Activated CD4-positive, alpha-beta T cell treated with anti-CD3 and anti-CD28 coated beads, Interleukin-2, amount 10 ng/mL, durations not matched to agents 24 days and 14 days (primary cell): Measurements from ENCODE around the gene ITGA2B. TPM values are rescaled to one million over a fixed set of nuclear protein-coding genes. Genes with fewer than 3 reads are reported as not detected.
A peak's percentile ranks its signal among the peaks of the same experiment; 100 is the strongest.
"Not testable (repeated sequence)": the region's sequence is repeated elsewhere in the genome, so short reads cannot be mapped to it uniquely, and the experiment has no call there.

Source experiments
- DNase-seq: peaks from one replicate; pipeline ENCODE4 v3.0.0; 2022
- H3K27ac Mint-ChIP-seq: one replicate; pipeline ENCODE4 v1.8.0; 2022; ENCODE audit warnings: mild to moderate bottlenecking, mixed read lengths
- H3K27me3 Mint-ChIP-seq: one replicate; pipeline ENCODE4 v1.8.0; 2022; ENCODE audit warnings: mixed read lengths
- H3K36me3 Mint-ChIP-seq: one replicate; pipeline ENCODE4 v1.8.0; 2022; ENCODE audit warnings: low read depth, mild to moderate bottlenecking, mixed read lengths
- H3K4me1 Mint-ChIP-seq: one replicate; pipeline ENCODE4 v1.8.0; 2021; ENCODE audit warnings: mixed read lengths
- H3K4me3 Mint-ChIP-seq: one replicate; pipeline ENCODE4 v1.8.0; 2022; ENCODE audit warnings: mild to moderate bottlenecking, moderate library complexity, mixed read lengths
- H3K9me3 Mint-ChIP-seq: one replicate; pipeline ENCODE4 v1.8.0; 2021; ENCODE audit warnings: mixed read lengths
- intact Hi-C: fragments of 100-400 bp; cut with micrococcal nuclease; formaldehyde crosslinking; loops from one replicate; pipeline ENCODE4 v1.15.1; 2023
- total RNA-seq: library from RNA; stranded (reverse); gene quantifications from 2 replicates; pipeline ENCODE4 v1.2.3, GENCODE V29; 2022

ITGA2B gene
- total RNA-seq, 1 donor from 2014 or later = 0.65 TPM

DNA sequence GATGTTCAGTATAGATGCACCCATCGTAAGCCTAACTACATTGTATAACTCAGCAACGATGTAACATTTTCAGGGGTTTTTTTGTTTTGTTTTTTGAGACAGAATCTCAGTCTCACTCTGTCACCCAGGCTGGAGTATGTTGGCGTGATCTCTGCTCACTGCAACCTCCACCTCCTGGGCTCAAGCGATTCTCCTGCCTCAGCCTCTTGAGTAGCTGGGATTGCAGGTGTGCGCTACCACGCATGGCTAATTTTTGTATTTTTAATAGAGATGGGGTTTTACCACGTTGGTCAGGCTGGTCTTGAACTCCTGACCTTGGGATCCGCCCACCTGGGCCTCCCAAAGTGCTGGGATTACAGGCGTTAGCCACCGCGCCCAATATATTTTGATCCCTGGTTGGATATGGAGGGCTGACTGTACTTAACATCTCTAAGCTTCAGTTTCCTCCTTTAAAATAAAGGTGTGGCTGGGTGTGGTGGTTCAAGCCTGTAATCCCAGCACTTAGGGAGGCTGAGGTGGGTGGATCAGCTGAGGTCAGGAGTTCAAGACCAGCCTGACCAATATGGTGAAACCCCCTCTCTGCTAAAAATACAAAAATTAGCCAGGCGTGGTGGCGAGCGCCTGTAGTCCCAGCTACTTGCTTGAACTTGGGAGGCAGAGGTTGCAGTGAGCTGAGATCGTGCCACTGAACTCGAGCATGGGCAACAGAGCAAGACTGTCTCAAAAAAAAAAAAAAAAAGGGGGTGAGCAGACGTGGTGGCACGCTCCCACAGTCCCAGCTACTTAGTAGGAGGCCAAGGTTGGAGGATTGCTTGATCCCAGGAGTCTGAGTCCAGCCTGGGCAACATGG, 42.0 kb downstream of the ITGA2B start:
- H3K4me3 Mint-ChIP-seq, intact Hi-C loops, H3K27ac Mint-ChIP-seq, DNase-seq, H3K36me3 Mint-ChIP-seq, H3K9me3 Mint-ChIP-seq: not testable (repeated sequence)
- H3K4me1 Mint-ChIP-seq = peaks cover 19% of the 10 kb centered on the region
- peaks cover 11% of the 10 kb centered on the region for H3K27me3 Mint-ChIP-seq

DNA sequence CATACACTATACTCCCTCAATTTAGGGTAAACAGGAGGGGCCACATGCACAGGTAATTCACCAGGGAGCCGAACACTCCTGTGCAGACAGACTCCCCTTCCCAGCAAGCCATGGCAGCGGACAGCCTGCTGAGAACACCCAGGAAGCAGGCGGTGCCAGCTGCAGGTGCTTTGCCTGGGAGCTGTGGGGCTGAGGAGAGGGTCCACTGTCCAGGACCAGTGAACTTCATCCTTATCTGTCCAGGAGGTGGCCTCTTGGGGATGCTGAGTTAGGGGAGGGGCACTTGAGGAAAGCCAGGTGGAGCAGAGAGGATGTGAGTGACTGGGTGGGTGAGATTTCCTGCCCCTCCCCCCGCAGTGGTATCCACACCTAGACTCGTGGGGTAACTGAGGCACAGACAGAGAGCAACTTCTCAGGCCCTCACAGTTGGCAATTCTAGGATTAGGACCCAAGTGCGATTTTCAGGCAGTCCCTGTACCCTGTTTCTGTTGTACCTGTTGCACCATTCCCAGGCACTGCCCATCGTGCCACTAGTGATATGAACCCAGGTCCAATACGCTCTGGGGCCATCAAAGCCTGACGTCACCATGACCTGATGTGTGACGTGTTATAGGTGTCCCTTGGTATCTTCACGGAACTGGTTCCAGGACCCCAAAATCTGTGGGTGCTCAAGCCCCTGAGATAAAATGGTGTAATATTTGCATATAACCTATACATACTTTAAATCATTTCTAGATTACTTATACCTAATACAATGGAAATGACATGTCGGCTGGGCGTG, 43.2 kb downstream of the ITGA2B start:
- intact Hi-C loops = no loop called here

DNA sequence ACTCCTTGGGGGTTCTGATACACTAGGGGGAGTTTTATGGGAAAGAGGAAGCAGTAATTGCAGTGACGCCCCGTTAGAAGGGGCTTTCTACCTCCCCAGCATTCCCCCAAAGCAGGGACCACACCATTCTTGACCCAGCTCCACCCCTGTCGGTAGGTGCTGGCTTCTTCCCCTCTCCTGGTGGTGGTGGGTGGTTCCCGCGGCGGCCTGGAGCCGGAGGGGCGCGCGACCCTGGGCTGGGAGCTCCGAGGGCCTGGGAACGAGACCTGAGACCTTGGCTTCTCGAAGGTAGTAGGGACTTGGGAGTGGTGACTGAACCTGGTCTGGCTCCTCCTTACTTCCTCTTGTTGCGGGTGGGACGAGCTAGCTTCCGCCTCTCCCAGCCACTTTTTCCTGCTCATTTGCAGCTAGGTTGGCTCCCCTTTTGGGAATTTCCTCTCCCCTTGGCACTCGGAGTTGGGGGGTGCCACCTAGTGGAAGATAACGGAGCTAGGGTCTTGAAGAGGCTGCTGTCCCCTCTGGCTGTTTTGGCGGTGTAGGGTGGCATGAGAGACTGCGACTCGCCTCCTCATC, 43.9 kb downstream of the ITGA2B start:
- no peaks in the 10 kb centered on the region for H3K9me3 Mint-ChIP-seq
- DNase-seq = peak; percentile 81
- intact Hi-C loops = loop anchor here (1.0 to 2.0 kb wide), 2 partner anchors 15 to 145 kb away; no protein-coding TSS in a partner anchor

More for the DNA sequence above, 43.2 kb downstream of the ITGA2B start:
- Mint-ChIP-seq H3K27me3 (peaks cover 11% of the 10 kb centered on the region), H3K36me3 (no peaks in the 10 kb centered on the region), H3K9me3 (no peaks in the 10 kb centered on the region), H3K27ac (no peak overlapping the region), H3K4me1 (peaks cover 19% of the 10 kb centered on the region), H3K4me3 (peak overlapping the region; percentile 92)
- no peak for DNase-seq

DNA sequence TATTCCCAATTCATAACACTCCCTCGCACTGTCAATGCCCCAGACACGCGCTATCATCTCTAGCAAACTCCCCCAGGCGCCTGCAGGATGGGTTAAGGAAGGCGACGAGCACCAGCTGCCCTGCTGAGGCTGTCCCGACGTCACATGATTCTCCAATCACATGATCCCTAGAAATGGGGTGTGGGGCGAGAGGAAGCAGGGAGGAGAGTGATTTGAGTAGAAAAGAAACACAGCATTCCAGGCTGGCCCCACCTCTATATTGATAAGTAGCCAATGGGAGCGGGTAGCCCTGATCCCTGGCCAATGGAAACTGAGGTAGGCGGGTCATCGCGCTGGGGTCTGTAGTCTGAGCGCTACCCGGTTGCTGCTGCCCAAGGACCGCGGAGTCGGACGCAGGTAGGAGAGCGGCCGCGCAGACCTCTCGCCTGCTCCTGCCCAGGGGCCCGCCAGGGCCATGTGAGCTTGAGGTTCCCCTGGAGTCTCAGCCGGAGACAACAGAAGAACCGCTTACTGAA, 44.5 kb downstream of the ITGA2B start, which contains the start of gene GRN:
GRN (plus strand) TSS at position 364 of the 515 bp plus-strand sequence. CDS start 3,863 bp downstream, outside the sequence.
- Mint-ChIP-seq H3K27me3 (peaks cover 13% of the 10 kb centered on the region), H3K36me3 (no peaks in the 10 kb centered on the region), H3K9me3 (no peaks in the 10 kb centered on the region), H3K27ac (peak within 1 kb of the TSS; percentile 86), H3K4me3 (peak within 1 kb of the TSS; percentile 92), H3K4me1 (peaks cover 19% of the 10 kb centered on the region)
- peak; percentile 96 for DNase-seq
- intact Hi-C loops = loop anchor here (1.0 to 2.0 kb wide), 2 partner anchors 14 to 145 kb away; no protein-coding TSS in a partner anchor

More for the DNA sequence above, 43.9 kb downstream of the ITGA2B start:
- Mint-ChIP-seq H3K27me3 (peaks cover 13% of the 10 kb centered on the region), H3K4me3 (peak overlapping the region; percentile 92), H3K27ac (peak overlapping the region; percentile 86), H3K36me3 (no peaks in the 10 kb centered on the region), H3K4me1 (peaks cover 19% of the 10 kb centered on the region)

DNA sequence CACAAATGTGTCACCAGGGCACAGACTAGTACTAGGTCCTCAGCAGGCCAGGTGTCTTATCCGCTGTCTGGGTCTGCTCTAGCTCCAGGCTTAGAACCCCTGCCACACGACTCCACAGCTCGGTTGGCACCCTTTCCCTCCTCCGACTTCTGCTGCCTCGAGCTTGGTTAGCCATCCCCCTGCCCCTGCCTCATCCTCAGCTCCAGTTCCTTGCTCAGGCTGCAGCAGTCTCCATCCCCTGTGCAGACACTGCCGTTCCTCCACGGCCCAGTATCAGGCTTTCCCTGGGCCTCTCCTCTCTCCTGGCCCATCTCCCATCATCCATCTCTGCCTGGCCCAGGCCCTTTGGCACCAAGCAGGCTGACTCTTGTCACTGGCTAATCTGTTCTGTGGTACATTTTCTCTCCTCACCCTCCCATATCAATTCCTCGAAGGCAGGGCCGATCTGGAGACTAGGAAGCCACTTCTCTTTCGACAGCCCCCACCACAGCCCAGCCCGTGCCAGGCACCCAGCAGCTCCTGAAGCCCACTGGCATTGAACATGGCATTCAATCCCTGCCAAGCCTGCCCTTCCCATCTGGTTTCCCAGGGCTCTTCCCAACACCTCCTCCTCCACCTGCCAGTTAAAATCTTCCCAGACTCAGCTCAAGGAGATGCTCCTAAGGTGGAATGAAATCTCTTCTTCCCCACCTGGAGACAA, 45.8 kb downstream of the ITGA2B start:
- Mint-ChIP-seq H3K36me3 (no peaks in the 10 kb centered on the region), H3K9me3 (no peaks in the 10 kb centered on the region), H3K27me3 (peaks cover 13% of the 10 kb centered on the region), H3K4me3 (no peak overlapping the region), H3K27ac (no peak overlapping the region), H3K4me1 (peaks cover 18% of the 10 kb centered on the region)
- no peak for DNase-seq
- intact Hi-C loops = loop anchor here (2.0 kb wide), 1 partner anchor 13 kb away; no protein-coding TSS in a partner anchor

DNA sequence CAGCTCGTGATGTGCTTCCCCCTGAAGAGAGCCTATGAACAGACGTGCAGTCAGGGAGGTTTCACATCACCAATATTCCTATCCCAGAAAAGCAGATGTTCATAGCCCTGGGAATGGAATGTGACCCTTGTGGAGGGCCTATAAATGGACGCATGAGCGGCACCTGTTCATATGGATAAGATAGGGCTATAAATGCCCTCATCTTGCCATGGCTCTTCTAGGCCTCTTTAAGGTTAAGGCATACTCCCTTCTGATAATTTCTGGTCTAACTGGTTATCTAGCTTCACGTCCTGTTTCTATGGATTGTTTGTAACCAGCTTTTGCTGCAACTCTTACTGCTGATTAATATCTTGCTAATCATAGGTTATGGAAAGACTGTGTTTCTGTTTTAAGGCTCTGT, 48.9 kb downstream of the ITGA2B start:
- H3K36me3 Mint-ChIP-seq, H3K27ac Mint-ChIP-seq: not testable (repeated sequence)

DNA sequence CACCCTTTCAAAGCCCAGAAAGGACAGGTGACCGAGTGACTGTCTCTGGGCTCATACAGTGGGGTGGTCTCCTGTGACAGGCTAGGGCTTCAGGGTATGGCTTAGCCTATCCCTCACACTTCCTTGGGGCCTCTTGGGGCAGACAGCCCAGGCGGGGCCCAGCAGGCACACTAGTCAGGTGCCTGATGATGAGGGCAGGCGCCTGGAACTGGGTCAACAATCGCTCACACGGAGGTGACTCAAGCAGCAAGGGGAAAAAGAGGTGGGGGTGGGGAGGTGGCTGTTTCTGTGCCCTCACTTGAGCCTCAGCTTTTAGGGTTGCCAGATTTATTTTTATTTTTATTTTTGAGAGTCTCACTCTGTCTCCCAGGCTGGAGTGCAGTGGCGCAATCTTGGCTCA, 50.7 kb downstream of the ITGA2B start:
- no peaks in the 10 kb centered on the region for H3K4me1 Mint-ChIP-seq
- H3K4me3 Mint-ChIP-seq = no peak overlapping the region
- H3K9me3 Mint-ChIP-seq = no peaks in the 10 kb centered on the region
- intact Hi-C loops = no loop called here
- no peaks in the 10 kb centered on the region for H3K36me3 Mint-ChIP-seq
- H3K27ac Mint-ChIP-seq = no peak overlapping the region
- DNase-seq = no peak
- H3K27me3 Mint-ChIP-seq = peaks cover 14% of the 10 kb centered on the region

More for the DNA sequence above, 48.9 kb downstream of the ITGA2B start:
- DNase-seq, H3K9me3 Mint-ChIP-seq, H3K4me3 Mint-ChIP-seq, intact Hi-C loops, H3K4me1 Mint-ChIP-seq: not testable (repeated sequence)
- H3K27me3 Mint-ChIP-seq = peaks cover 19% of the 10 kb centered on the region

DNA sequence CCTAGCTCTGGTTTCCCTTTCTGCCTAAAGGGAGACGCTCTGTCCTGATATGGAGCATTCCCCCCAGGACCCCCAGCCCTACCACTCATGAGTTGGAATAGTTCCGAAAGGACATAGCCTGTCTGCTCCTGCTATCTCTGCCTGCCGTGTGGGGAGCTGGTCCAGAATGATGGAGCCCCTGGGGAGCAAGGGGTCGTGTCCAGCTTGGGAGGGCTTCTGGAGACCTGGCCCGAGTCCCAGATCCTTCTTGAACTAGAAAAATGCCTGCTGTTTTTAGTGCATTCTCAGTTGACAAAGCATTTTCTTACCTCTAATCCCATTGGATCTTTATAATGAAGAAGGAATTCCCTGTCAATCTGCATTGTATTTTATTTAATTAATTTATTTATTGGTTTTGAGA, 53.5 kb downstream of the ITGA2B start:
- no peak overlapping the region for H3K27ac Mint-ChIP-seq
- H3K27me3 Mint-ChIP-seq = peaks cover 9% of the 10 kb centered on the region
- DNase-seq = no peak
- intact Hi-C loops = no loop called here
- H3K4me1 Mint-ChIP-seq = peaks cover 5% of the 10 kb centered on the region
- no peaks in the 10 kb centered on the region for H3K9me3 Mint-ChIP-seq
- no peaks in the 10 kb centered on the region for H3K36me3 Mint-ChIP-seq
- H3K4me3 Mint-ChIP-seq = no peak overlapping the region

DNA sequence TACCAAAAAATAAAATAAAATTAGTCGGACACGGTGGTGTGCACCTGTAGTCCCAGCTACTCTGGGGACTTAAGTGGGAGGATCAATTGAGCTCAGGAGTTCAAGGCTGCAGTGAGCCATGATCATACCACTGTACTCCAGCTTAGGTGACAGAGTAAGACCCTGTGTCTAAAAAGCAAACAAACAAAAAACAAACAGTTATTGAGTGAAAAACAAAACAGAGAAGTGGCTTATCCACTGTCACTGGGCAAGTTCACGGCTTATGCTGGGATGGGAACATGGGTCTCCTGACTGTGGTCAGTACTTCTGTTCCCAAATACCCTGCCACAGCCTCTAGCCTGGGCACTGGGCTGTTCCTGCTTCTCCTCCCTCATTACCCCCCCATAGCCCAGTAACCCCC, 53.9 kb downstream of the ITGA2B start:
- Mint-ChIP-seq H3K4me1 (peaks cover 5% of the 10 kb centered on the region), H3K27ac (no peak overlapping the region), H3K27me3 (peaks cover 7% of the 10 kb centered on the region), H3K9me3 (no peaks in the 10 kb centered on the region), H3K36me3 (no peaks in the 10 kb centered on the region), H3K4me3 (no peak overlapping the region)
- intact Hi-C loops = no loop called here
- no peak for DNase-seq

DNA sequence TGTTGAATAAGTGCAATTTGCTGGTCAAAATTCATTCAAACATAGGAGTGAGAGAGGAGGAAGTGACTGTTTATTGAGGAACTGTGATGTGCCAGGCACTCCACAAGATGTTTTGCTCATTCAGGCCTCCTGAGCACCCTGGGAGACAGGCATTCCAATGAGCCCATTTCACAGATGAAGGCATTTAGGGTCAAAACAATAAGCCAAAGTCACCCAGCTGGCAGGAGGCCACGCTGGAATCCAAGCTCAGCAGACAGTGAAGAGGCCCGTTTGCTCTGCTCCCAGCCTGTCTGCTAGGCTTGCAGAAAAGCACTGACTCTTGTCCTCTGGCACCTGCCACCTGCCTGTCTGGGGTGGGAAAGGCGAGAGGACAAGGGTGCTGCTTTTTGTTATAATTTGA, 54.7 kb downstream of the ITGA2B start:
- Mint-ChIP-seq H3K27me3 (peaks cover 7% of the 10 kb centered on the region), H3K4me3 (no peak overlapping the region), H3K4me1 (peaks cover 5% of the 10 kb centered on the region), H3K36me3 (no peaks in the 10 kb centered on the region), H3K9me3 (no peaks in the 10 kb centered on the region), H3K27ac (no peak overlapping the region)
- intact Hi-C loops = no loop called here
- no peak for DNase-seq

DNA sequence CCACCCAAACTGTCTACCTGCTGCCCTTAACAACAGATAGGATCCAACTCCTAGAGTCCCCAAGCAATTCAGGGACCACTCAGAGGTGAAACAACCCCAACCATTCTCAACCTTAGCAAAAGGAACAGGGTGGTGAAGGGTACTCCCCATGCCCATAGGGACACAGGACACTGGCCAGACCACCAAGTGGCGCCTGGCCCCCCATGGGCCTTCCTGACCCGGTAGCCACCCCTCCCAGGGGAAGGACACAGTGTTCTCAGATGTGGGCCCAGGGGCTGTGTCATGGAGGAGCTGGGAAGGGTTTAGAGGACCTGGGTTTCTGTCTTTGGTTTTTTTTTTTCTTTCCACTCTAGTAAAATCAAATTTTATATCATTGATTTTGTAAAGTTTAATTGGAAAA, 55.1 kb downstream of the ITGA2B start:
- H3K27me3 Mint-ChIP-seq = peaks cover 7% of the 10 kb centered on the region
- H3K27ac Mint-ChIP-seq = no peak overlapping the region
- no peak for DNase-seq
- H3K4me1 Mint-ChIP-seq = peaks cover 5% of the 10 kb centered on the region
- intact Hi-C loops = no loop called here
- no peaks in the 10 kb centered on the region for H3K9me3 Mint-ChIP-seq
- no peaks in the 10 kb centered on the region for H3K36me3 Mint-ChIP-seq
- H3K4me3 Mint-ChIP-seq = no peak overlapping the region

DNA sequence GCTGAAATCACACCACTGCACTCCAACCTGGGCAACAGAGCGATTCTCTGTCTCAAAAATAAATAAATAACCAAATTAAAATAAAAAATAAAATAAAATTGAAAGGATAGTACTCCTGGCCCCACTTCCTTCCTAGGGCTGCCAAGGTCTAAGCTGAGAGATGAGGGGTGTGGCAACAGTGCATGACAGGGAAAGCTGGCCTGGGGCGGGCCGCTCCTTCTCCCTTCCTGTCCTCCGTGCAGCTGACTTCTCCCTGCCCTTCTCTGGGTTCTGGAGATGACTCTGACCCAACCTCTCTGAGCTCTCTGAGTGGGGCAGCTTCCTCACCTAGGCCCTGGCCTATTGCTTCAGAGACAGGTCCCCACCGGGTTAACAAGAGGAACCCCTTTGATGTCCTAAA, 56.1 kb downstream of the ITGA2B start:
- no peak overlapping the region for H3K4me3 Mint-ChIP-seq
- DNase-seq = no peak
- intact Hi-C loops = no loop called here
- H3K9me3 Mint-ChIP-seq = no peaks in the 10 kb centered on the region
- no peak overlapping the region for H3K27ac Mint-ChIP-seq
- H3K36me3 Mint-ChIP-seq = no peaks in the 10 kb centered on the region
- peaks cover 5% of the 10 kb centered on the region for H3K4me1 Mint-ChIP-seq
- peaks cover 7% of the 10 kb centered on the region for H3K27me3 Mint-ChIP-seq

DNA sequence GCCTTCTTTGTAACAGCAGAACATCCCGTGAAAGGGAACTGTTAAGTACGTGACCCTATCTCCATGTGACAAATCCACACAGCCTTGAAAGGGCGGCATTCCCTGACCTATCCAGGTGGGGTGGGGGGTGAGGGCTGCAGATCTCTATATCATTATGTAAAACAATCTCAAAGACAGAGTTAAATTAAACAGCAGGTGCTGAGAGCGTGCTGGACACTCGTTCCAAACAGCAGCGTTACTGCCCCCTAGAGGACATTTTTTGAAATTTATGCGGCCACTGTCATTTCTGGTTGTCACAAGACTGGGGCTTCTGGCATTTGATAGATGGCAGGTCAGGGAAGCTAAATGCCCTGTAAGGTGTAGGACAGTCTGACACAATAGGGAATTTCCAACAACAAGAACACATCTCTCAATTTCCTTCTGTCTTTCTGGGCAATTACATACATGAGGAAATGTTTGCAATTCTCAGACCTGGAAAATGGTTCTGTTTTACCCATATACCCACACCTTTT, 58.1 kb downstream of the ITGA2B start:
- intact Hi-C loops = loop anchor here (1.0 to 2.0 kb wide), 2 partner anchors 13 to 121 kb away; partner anchors contain the start of gene GRN
- H3K4me1 Mint-ChIP-seq = peaks cover 12% of the 10 kb centered on the region
- no peaks in the 10 kb centered on the region for H3K9me3 Mint-ChIP-seq
- DNase-seq = peak; percentile 94
- H3K4me3 Mint-ChIP-seq = no peak overlapping the region
- H3K27ac Mint-ChIP-seq = no peak overlapping the region
- H3K27me3 Mint-ChIP-seq = peaks cover 3% of the 10 kb centered on the region
- H3K36me3 Mint-ChIP-seq = no peaks in the 10 kb centered on the region
